22Rv1 (cell line): ENCODE data around the gene ZNF554.

Experiments
- ZFX ChIP-seq: fragments of 450-650 bp; IDR thresholded peaks from 2 replicates; pipeline ENCODE4 v1.6.1; 2017; ENCODE audit warnings: antibody characterized with exemption, borderline replicate concordance
- TF ChIP-seq, protein P1 (sequence below): fragments of 450-650 bp; IDR thresholded peaks from 2 replicates; pipeline ENCODE4 v1.5.1; 2017; ENCODE audit warnings: mild to moderate bottlenecking

DNA sequence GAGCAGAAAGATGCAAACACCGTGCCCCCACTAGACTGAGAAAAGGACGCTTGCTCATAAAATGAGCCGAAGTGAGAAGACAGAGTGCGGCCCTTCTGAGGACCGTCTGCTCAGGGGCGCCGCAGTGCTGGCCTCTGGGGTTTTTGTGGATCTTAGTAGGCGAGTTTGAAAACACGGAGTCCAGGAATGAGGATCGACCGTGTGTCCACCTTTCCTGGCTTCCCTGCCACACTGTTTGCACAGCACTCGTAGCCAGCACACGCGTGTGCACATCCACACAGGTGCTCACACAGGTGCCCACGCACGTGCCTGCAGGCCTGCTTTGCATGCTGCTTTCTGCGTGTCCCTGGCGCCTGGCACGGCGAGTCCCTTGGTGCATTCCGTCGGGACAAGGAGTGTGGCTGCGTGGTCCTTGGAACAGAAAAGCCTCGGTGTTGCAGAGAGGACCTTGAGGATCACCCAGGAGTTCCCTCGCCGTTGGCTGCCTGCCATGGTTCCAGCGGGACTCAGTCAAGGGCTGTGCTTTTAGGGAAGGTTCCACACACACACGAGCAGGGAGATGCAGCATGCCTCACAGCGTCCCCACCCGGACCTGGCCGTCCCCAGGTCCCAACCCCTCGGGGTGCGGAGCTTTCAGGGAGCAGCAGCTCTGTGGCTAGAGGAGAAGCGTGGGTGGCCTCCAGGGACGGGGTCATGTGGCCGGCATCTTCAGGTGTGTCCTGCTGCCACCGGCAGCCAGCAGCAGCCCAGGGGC is 10.1 kb upstream of the ZNF554 start:
- TF ChIP-seq, protein P1, sequence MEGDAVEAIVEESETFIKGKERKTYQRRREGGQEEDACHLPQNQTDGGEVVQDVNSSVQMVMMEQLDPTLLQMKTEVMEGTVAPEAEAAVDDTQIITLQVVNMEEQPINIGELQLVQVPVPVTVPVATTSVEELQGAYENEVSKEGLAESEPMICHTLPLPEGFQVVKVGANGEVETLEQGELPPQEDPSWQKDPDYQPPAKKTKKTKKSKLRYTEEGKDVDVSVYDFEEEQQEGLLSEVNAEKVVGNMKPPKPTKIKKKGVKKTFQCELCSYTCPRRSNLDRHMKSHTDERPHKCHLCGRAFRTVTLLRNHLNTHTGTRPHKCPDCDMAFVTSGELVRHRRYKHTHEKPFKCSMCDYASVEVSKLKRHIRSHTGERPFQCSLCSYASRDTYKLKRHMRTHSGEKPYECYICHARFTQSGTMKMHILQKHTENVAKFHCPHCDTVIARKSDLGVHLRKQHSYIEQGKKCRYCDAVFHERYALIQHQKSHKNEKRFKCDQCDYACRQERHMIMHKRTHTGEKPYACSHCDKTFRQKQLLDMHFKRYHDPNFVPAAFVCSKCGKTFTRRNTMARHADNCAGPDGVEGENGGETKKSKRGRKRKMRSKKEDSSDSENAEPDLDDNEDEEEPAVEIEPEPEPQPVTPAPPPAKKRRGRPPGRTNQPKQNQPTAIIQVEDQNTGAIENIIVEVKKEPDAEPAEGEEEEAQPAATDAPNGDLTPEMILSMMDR: no peak
- no peak for TF ChIP-seq ZFX
